ENCODE results near the gene POLR1A. TPM values are rescaled to one million over a fixed set of nuclear protein-coding genes. Genes with fewer than 3 reads are reported as not detected.

POLR1A gene
- total RNA-seq, 1 donor, result 17.4 TPM

- H4K20me1 ChIP-seq (ENCODE audit: insufficient read depth, low read length), result no peaks in the 10 kb centered on the region
- DNase-seq (ENCODE audit: insufficient read length, low spot score, missing footprints), result no peak
- H3K79me2 ChIP-seq (ENCODE audit: insufficient read depth, low read length), result no peaks in the 10 kb centered on the region
- H3K4me1 ChIP-seq (ENCODE audit: insufficient read depth, low read length), result no peaks in the 10 kb centered on the region
- TF ChIP-seq CTCF (IDR thresholded peaks at IDR 0.05; ENCODE audit: extremely low read depth, low read depth, low read length), result no peak
- H3K4me3 ChIP-seq (ENCODE audit: insufficient read depth, low read length), result no peak overlapping the region
- no peak overlapping the region for H2AFZ ChIP-seq (ENCODE audit: low read length)
- no peaks in the 10 kb centered on the region for H3K9me3 ChIP-seq (ENCODE audit: low read depth, low read length)
- H3K4me2 ChIP-seq (ENCODE audit: insufficient read depth, low read length), result no peak overlapping the region
- H3K36me3 ChIP-seq (ENCODE audit: insufficient read depth, low read length), result peaks cover 83% of the 10 kb centered on the region
- H3K27me3 ChIP-seq (ENCODE audit: insufficient read depth, low read length), result no peaks in the 10 kb centered on the region
- H3K27ac ChIP-seq (ENCODE audit: low read depth, low read length), result no peak overlapping the region
These were observed 76.8 kb downstream of the POLR1A start for GRCh38 chr2:86028766-86029381.

DNA sequence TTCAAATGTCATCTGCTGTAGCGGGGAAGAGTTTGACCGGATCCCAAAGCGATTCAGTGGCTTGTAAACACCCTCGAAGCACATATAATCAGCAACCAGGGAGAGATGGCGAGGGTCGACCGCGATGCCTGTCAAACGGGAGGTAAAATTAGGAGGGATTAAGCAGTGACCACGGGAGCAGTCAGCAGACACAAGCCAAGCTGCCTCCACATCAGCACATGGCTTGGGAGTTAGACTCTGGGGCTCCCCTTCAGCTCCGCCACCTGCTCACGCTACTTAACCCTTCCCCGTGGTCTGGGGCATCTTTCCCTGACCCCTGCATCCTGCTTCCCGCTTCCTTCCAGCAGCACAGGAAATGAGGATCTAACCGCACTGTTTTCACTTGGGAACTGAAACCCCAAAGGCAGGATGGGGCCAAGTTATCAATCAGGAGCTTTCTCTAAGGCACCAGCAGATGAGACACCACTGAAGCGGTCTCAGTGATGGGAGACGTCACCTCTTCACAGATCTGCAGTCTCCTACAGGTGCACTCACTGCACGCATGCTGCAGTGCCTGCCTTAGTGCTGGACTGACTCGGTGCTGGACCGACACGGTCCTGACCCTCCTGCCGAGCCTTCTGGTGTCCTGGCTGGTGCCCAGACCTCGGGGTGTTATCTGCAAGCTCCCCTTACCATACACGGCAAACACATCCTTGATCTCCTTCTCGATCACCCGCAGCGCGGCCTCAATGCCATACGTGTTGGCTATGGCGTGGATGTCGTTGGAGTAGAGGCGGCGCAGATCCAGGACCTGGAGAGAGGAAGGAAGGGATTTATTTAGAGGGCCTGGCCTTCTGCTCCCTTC lies 77.5 kb downstream of the POLR1A start:
- no peaks in the 10 kb centered on the region for H3K9me3 ChIP-seq (ENCODE audit: low read depth, low read length)
- H2AFZ ChIP-seq (ENCODE audit: low read length), result no peak overlapping the region
- H3K4me1 ChIP-seq (ENCODE audit: insufficient read depth, low read length), result no peaks in the 10 kb centered on the region
- no peak overlapping the region for H3K27ac ChIP-seq (ENCODE audit: low read depth, low read length)
- H3K4me2 ChIP-seq (ENCODE audit: insufficient read depth, low read length), result no peak overlapping the region
- no peaks in the 10 kb centered on the region for H4K20me1 ChIP-seq (ENCODE audit: insufficient read depth, low read length)
- no peak for DNase-seq (ENCODE audit: insufficient read length, low spot score, missing footprints)
- TF ChIP-seq CTCF (IDR thresholded peaks at IDR 0.05; ENCODE audit: extremely low read depth, low read depth, low read length), result no peak
- no peaks in the 10 kb centered on the region for H3K79me2 ChIP-seq (ENCODE audit: insufficient read depth, low read length)
- no peak overlapping the region for H3K4me3 ChIP-seq (ENCODE audit: insufficient read depth, low read length)
- no peaks in the 10 kb centered on the region for H3K27me3 ChIP-seq (ENCODE audit: insufficient read depth, low read length)
- H3K36me3 ChIP-seq (ENCODE audit: insufficient read depth, low read length), result peaks cover 76% of the 10 kb centered on the region

DNA sequence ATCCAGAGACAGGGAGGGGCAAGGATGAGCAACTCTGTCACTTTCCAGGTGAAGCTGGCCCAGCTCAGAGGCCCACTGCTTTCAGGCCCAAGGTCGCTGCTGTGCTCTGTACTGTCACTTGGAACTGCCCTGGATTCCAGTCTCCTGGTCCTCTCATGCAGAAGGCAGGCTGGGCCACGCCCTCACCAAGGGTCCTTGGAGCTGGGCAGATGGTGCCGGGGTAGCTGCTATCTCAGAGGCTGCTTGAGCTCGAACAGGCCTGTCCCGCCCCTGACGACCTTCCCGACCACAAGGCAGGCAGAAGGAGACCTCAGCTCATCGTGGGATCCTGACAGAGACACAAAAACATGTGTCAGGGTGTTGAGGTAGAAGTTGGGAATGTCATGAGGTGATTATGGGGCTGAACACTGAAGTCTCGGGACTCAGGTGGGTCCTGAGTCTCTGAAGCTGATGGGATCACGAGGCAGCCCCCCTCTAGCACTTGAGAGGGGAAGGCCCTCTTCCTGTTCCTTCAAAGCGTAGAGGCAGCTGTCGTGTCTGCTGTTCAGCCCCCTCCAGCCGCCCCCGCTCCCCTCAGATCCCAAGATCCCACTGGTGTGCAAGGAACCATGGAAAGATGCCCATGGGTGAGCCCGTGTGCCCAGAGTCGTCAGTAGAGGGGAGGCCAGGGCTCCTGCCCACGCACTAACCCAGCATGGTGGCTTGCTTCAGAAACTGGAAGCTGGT lies 78.3 kb downstream of the POLR1A start:
- Histone ChIP-seq H3K4me1 (ENCODE audit: insufficient read depth, low read length) (no peaks in the 10 kb centered on the region), H4K20me1 (ENCODE audit: insufficient read depth, low read length) (no peaks in the 10 kb centered on the region), H2AFZ (ENCODE audit: low read length) (no peak overlapping the region), H3K27me3 (ENCODE audit: insufficient read depth, low read length) (no peaks in the 10 kb centered on the region), H3K4me2 (ENCODE audit: insufficient read depth, low read length) (no peak overlapping the region), H3K4me3 (ENCODE audit: insufficient read depth, low read length) (no peak overlapping the region), H3K79me2 (ENCODE audit: insufficient read depth, low read length) (no peaks in the 10 kb centered on the region), H3K27ac (ENCODE audit: low read depth, low read length) (no peak overlapping the region), H3K36me3 (ENCODE audit: insufficient read depth, low read length) (peaks cover 68% of the 10 kb centered on the region), H3K9me3 (ENCODE audit: low read depth, low read length) (no peaks in the 10 kb centered on the region)
- DNase-seq (ENCODE audit: insufficient read length, low spot score, missing footprints), result no peak
- TF ChIP-seq CTCF (IDR thresholded peaks at IDR 0.05; ENCODE audit: extremely low read depth, low read depth, low read length), result no peak

GRCh38 chr2:86026744-86027065 lies 79.0 kb downstream of the POLR1A start:
- no peak overlapping the region for H3K27ac ChIP-seq (ENCODE audit: low read depth, low read length)
- H3K4me2 ChIP-seq (ENCODE audit: insufficient read depth, low read length), result no peak overlapping the region
- no peaks in the 10 kb centered on the region for H3K27me3 ChIP-seq (ENCODE audit: insufficient read depth, low read length)
- no peaks in the 10 kb centered on the region for H3K9me3 ChIP-seq (ENCODE audit: low read depth, low read length)
- H3K4me3 ChIP-seq (ENCODE audit: insufficient read depth, low read length), result no peak overlapping the region
- H2AFZ ChIP-seq (ENCODE audit: low read length), result no peak overlapping the region
- DNase-seq (ENCODE audit: insufficient read length, low spot score, missing footprints), result no peak
- TF ChIP-seq CTCF (IDR thresholded peaks at IDR 0.05; ENCODE audit: extremely low read depth, low read depth, low read length), result no peak
- peaks cover 62% of the 10 kb centered on the region for H3K36me3 ChIP-seq (ENCODE audit: insufficient read depth, low read length)
- H3K79me2 ChIP-seq (ENCODE audit: insufficient read depth, low read length), result no peaks in the 10 kb centered on the region
- H3K4me1 ChIP-seq (ENCODE audit: insufficient read depth, low read length), result no peaks in the 10 kb centered on the region
- H4K20me1 ChIP-seq (ENCODE audit: insufficient read depth, low read length), result peaks cover 2% of the 10 kb centered on the region
